GM19397 (cell line): ENCODE data around the gene CCDC148.
"Not testable (repeated sequence)": the region's sequence is repeated elsewhere in the genome, so short reads cannot be mapped to it uniquely, and the experiment has no call there.

ENCODE experiments used
- ATAC-seq: cut with Tn5 transposase; IDR thresholded peaks from one replicate; pipeline ENCODE4 v1.9.1; 2021; ENCODE audit warnings: mild to moderate bottlenecking, moderate library complexity; ENCODE audit not compliant: unreplicated experiment

Gene CCDC148

GRCh38 chr2:158439062-158439461 lies 17.5 kb downstream of the CCDC148 start:
- ATAC-seq: not testable (repeated sequence)

- not testable (repeated sequence) for ATAC-seq
These were observed 22.8 kb downstream of the CCDC148 start for GRCh38 chr2:158433716-158434115.

- no peak for ATAC-seq
These were observed 24.4 kb downstream of the CCDC148 start for GRCh38 chr2:158432117-158432516.

GRCh38 chr2:158414538-158414937 lies 42.0 kb downstream of the CCDC148 start:
- no peak for ATAC-seq

- no peak for ATAC-seq
These were observed 43.0 kb downstream of the CCDC148 start for GRCh38 chr2:158413581-158413980.

- no peak for ATAC-seq
These were observed 44.3 kb downstream of the CCDC148 start for GRCh38 chr2:158412206-158412605.

GRCh38 chr2:158411748-158412147 lies 44.8 kb downstream of the CCDC148 start:
- ATAC-seq: no peak

GRCh38 chr2:158410132-158410531 lies 46.4 kb downstream of the CCDC148 start:
- ATAC-seq: no peak

GRCh38 chr2:158407031-158407430 lies 49.5 kb downstream of the CCDC148 start:
- no peak for ATAC-seq

GRCh38 chr2:158405341-158405740 lies 51.2 kb downstream of the CCDC148 start:
- no peak for ATAC-seq

- ATAC-seq: no peak
These were observed 53.3 kb downstream of the CCDC148 start for GRCh38 chr2:158403237-158403636.

GRCh38 chr2:158402665-158403064 lies 53.9 kb downstream of the CCDC148 start:
- no peak for ATAC-seq

- no peak for ATAC-seq
These were observed 61.4 kb downstream of the CCDC148 start for GRCh38 chr2:158395166-158395565.

- no peak for ATAC-seq
These were observed 62.1 kb downstream of the CCDC148 start for GRCh38 chr2:158394453-158394852.

- no peak for ATAC-seq
These were observed 62.7 kb downstream of the CCDC148 start for GRCh38 chr2:158393886-158394285.

GRCh38 chr2:158392687-158393086 lies 63.9 kb downstream of the CCDC148 start:
- ATAC-seq: no peak

- ATAC-seq: no peak
These were observed 64.7 kb downstream of the CCDC148 start for GRCh38 chr2:158391876-158392275.

- ATAC-seq: no peak
These were observed 65.2 kb downstream of the CCDC148 start for GRCh38 chr2:158391361-158391760.

- ATAC-seq: no peak
These were observed 68.4 kb downstream of the CCDC148 start for GRCh38 chr2:158388159-158388558.

- no peak for ATAC-seq
These were observed 70.9 kb downstream of the CCDC148 start for GRCh38 chr2:158385646-158386045.

- ATAC-seq: no peak
These were observed 74.6 kb downstream of the CCDC148 start for GRCh38 chr2:158381978-158382377.

GRCh38 chr2:158381205-158381604 lies 75.3 kb downstream of the CCDC148 start:
- no peak for ATAC-seq

GRCh38 chr2:158380746-158381145 lies 75.8 kb downstream of the CCDC148 start:
- ATAC-seq: no peak

- ATAC-seq: no peak
These were observed 77.6 kb downstream of the CCDC148 start for GRCh38 chr2:158378926-158379325.
